PC-3 (cell line): ENCODE measurements around the gene ORMDL2. TPM values are rescaled to one million over a fixed set of nuclear protein-coding genes. Genes with fewer than 3 reads are reported as not detected.
A peak's percentile ranks its signal among the peaks of the same experiment; 100 is the strongest.

Source experiments
- ATAC-seq: fragments of 200-7000 bp; cut with Tn5 transposase; 2 replicates; pipeline ENCODE4 v1.9.1; 2020; ENCODE audit warnings: mild to moderate bottlenecking, moderate library complexity
- Bru-seq: library from RNA; stranded (reverse); fragments of 400-500 nt; gene quantifications from one replicate; lab custom pipeline; 2021; lab: Mats Ljungman, UMichigan
- BruChase-seq, 2 experiments: library from RNA; stranded (reverse); fragments of 400-500 nt; gene quantifications; one replicate each; lab custom pipeline; 2021; lab: Mats Ljungman, UMichigan
- BruUV-seq: library from RNA; stranded (reverse); fragments of 400-500 nt; replicated peaks from 2 replicates; lab custom pipeline; 2021; lab: Mats Ljungman, UMichigan
- CTCF ChIA-PET: fragments of 300-600 bp; sonication (Branson Sonifier 250); formaldehyde crosslinking; loops from one replicate; lab custom pipeline; 2022; ENCODE audit warnings: antibody characterized with exemption; lab: Charles Lee
- POLR2A ChIA-PET: fragments of 300-600 bp; sonication (Branson Sonifier 250); formaldehyde crosslinking; loops from one replicate; lab custom pipeline; 2022; ENCODE audit warnings: antibody characterized with exemption; ENCODE audit not compliant: unreplicated experiment; lab: Charles Lee
- DNase-seq: peaks from one replicate; pipeline ENCODE4 v3.0.0-alpha.2; 2015
- H2AFZ ChIP-seq: fragments of 300-600 bp; sonication (generic); 2 replicates; pipeline ENCODE4 v1.6.0; 2016; ENCODE audit warnings: antibody characterized with exemption, low read length
- H3F3A ChIP-seq: fragments of 300-600 bp; sonication (generic); one replicate; pipeline ENCODE4 v1.6.0; 2017; ENCODE audit warnings: antibody characterized with exemption, low read length, control low read depth, mild to moderate bottlenecking; ENCODE audit not compliant: unreplicated experiment
- H3K27ac ChIP-seq: fragments of 300-600 bp; sonication (generic); 2 replicates; pipeline ENCODE4 v1.5.1; 2016; ENCODE audit warnings: mild to moderate bottlenecking, low read length
- H3K27me3 ChIP-seq: fragments of 300-600 bp; sonication (generic); 2 replicates; pipeline ENCODE4 v1.6.1; 2016; ENCODE audit warnings: low read length, mixed read lengths
- H3K36me3 ChIP-seq: fragments of 300-600 bp; sonication (generic); 2 replicates; pipeline ENCODE4 v1.6.1; 2016; ENCODE audit warnings: low read depth, mixed run types, low read length, mixed read lengths
- H3K4me1 ChIP-seq: fragments of 300-600 bp; sonication (generic); 2 replicates; pipeline ENCODE4 v1.5.1; 2016; ENCODE audit warnings: low read length; ENCODE audit not compliant: insufficient read depth
- H3K4me2 ChIP-seq: fragments of 300-600 bp; sonication (generic); 2 replicates; pipeline ENCODE4 v1.6.0; 2016; ENCODE audit warnings: low read length
- H3K4me3 ChIP-seq: fragments of 300-600 bp; sonication (generic); 2 replicates; pipeline ENCODE4 v1.5.1; 2016; ENCODE audit warnings: mild to moderate bottlenecking, low read length, mixed read lengths
- H3K79me2 ChIP-seq: fragments of 300-600 bp; sonication (generic); 2 replicates; pipeline ENCODE4 v1.6.1; 2017; ENCODE audit warnings: low read length, mixed read lengths
- H3K9ac ChIP-seq: fragments of 300-600 bp; sonication (generic); 2 replicates; pipeline ENCODE4 v1.6.0; 2016; ENCODE audit warnings: mild to moderate bottlenecking, low read length
- H3K9me2 ChIP-seq: fragments of 300-600 bp; sonication (generic); replicated peaks from 2 replicates; pipeline ENCODE4 v1.6.1; 2016; ENCODE audit warnings: mixed run types, low read length, mixed read lengths
- H3K9me3 ChIP-seq: fragments of 300-600 bp; sonication (generic); 2 replicates; pipeline ENCODE4 v1.6.1; 2016; ENCODE audit warnings: low read length, mixed read lengths
- H4K20me1 ChIP-seq: fragments of 300-600 bp; sonication (generic); 2 replicates; pipeline ENCODE4 v1.6.1; 2016; ENCODE audit warnings: low read length, mixed read lengths
- EZH2 ChIP-seq: fragments of 300-600 bp; sonication (generic); IDR thresholded peaks from one replicate; pipeline ENCODE4 v1.6.1; 2017; ENCODE audit warnings: antibody characterized with exemption, mild to moderate bottlenecking, low read length; ENCODE audit not compliant: unreplicated experiment
- EZH2phosphoT487 ChIP-seq: fragments of 300-600 bp; sonication (generic); IDR thresholded peaks from 2 replicates; pipeline ENCODE4 v1.6.1; 2018; ENCODE audit warnings: mild to moderate bottlenecking, antibody characterized with exemption, low read length, borderline replicate concordance
- intact Hi-C: fragments of 100-400 bp; cut with micrococcal nuclease; formaldehyde crosslinking; loops from 2 replicates; pipeline ENCODE4 v1.9.0; 2023
- long read RNA-seq: library from polyadenylated mRNA; unstranded; transcript quantifications from one replicate; pipeline ENCODE4 v2.0.0, GENCODE V29; 2021; ENCODE audit not compliant: unreplicated experiment
- total RNA-seq: library from RNA; depleted of rRNA; stranded (reverse); fragments of >200 nt; gene quantifications from 2 replicates; pipeline ENCODE4 v1.2.3, GENCODE V29; 2014; rRNA removed
- TF ChIP-seq, protein P1 (sequence below): fragments of 300-600 bp; sonication (generic); conservative IDR thresholded peaks from 2 replicates; pipeline ENCODE4 v1.5.1; 2017; ENCODE audit warnings: antibody characterized with exemption, low read depth, mild to moderate bottlenecking, low read length

Gene ORMDL2, protein sequence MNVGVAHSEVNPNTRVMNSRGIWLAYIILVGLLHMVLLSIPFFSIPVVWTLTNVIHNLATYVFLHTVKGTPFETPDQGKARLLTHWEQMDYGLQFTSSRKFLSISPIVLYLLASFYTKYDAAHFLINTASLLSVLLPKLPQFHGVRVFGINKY
- total RNA-seq = 19.2 and 30.6 TPM in 2 replicates
- Bru-seq, nascent RNA = percentile 86 among the genes with signal in this experiment
- BruChase-seq, experiment 1, labeled RNA remaining after a 6-hour chase = percentile 85 among the genes with signal in this experiment
- BruChase-seq, experiment 2, labeled RNA remaining after a 2-hour chase = percentile 76 among the genes with signal in this experiment
- long read RNA-seq, transcript ORMDL2-201 (4 exons, 2,141 nt) = major isoform, 20 of 28 reads
- long read RNA-seq, partial matches to known transcripts = 4 of 28 reads
- long read RNA-seq, other reads (novel, unspliced or antisense) = 4 of 28 reads

DNA sequence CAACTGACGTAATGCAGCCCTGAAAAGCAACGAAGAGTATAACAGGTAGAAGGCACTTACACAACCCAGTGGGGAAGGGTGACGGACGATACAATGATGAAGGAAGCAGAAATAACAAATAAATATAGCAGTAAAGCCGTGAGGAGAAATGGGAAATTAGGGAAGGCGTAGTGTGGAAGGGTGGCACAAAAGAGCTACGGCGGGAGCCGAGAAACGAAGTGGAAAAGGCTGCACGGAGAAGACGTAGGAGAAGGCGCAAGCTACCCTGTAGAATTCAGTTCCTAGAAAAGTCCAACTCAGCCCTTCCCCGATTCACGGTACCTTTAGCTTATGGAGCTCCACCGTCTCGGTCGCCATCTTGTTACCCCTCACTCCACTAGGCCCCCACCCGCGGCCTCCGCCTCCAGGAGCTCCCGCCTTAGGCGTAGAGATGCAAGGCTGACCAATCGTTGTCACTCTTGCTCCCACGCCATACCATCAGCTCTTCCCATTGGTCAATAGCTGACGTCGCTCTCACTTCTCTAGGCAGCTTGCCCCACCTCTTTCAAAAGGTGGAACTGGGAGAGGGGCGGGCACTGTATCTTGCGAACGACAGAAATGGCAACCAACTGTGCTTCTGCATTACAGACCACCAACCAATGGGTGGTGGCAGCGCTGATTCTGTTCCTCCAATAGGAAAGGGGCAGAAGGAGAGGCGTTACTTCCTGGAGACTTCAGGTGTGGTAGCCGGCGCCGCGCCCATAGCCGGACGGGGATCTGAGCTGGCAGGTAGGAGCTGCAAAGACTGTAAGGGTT lies at the start of gene ORMDL2, which contains the start of gene SARNP:
Gene ORMDL2 (plus strand): TSS at position 697 of the 795 bp plus-strand sequence. CDS start 959 bp downstream, outside the sequence.
Gene SARNP (minus strand): TSS at position 380 of the 795 bp plus-strand sequence. CDS start 23 bp downstream, at position 357.
- Histone ChIP-seq H3K9me2 (no peaks in the 10 kb centered on the region), H3K36me3 (peaks cover 37% of the 10 kb centered on the region), H3K9me3 (no peaks in the 10 kb centered on the region), H3K4me3 (peak within 1 kb of the TSS; percentile 94), H3K4me2 (peak within 1 kb of the TSS; percentile 98), H3F3A (no peaks in the 10 kb centered on the region), H3K9ac (peak within 1 kb of the TSS; percentile 93), H3K79me2 (peaks cover 72% of the 10 kb centered on the region), H3K27me3 (no peaks in the 10 kb centered on the region), H3K4me1 (peaks cover 21% of the 10 kb centered on the region), H2AFZ (peak within 1 kb of the TSS; percentile 82), H3K27ac (peak within 1 kb of the TSS; percentile 51), H4K20me1 (peaks cover 18% of the 10 kb centered on the region)
- peak; percentile 94 for ATAC-seq
- intact Hi-C loops = loop anchor here (1.0 to 5.0 kb wide), 3 partner anchors 12 to 115 kb away; partner anchors contain the start of genes DNAJC14 and GDF11
- no TSS peak for BruUV-seq
- ChIA-PET POLR2A (interaction anchor here (0.5 to 2.3 kb wide), 11 partner anchors 10 to 1412 kb away, joined by 3 to 32 read pairs (median 5); partner anchors contain the start of genes DNAJC14, RAB5B and SHMT2), CTCF (interaction anchor here (0.8 to 1.9 kb wide), 7 partner anchors 12 to 180 kb away, joined by 3 to 8 read pairs (median 4); partner anchors contain the start of genes DNAJC14 and SUOX)
- peak; percentile 100 for DNase-seq
- TF ChIP-seq, protein P1, sequence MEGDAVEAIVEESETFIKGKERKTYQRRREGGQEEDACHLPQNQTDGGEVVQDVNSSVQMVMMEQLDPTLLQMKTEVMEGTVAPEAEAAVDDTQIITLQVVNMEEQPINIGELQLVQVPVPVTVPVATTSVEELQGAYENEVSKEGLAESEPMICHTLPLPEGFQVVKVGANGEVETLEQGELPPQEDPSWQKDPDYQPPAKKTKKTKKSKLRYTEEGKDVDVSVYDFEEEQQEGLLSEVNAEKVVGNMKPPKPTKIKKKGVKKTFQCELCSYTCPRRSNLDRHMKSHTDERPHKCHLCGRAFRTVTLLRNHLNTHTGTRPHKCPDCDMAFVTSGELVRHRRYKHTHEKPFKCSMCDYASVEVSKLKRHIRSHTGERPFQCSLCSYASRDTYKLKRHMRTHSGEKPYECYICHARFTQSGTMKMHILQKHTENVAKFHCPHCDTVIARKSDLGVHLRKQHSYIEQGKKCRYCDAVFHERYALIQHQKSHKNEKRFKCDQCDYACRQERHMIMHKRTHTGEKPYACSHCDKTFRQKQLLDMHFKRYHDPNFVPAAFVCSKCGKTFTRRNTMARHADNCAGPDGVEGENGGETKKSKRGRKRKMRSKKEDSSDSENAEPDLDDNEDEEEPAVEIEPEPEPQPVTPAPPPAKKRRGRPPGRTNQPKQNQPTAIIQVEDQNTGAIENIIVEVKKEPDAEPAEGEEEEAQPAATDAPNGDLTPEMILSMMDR = no peak
- no peak for TF ChIP-seq EZH2
- TF ChIP-seq EZH2phosphoT487 = no peak

DNA sequence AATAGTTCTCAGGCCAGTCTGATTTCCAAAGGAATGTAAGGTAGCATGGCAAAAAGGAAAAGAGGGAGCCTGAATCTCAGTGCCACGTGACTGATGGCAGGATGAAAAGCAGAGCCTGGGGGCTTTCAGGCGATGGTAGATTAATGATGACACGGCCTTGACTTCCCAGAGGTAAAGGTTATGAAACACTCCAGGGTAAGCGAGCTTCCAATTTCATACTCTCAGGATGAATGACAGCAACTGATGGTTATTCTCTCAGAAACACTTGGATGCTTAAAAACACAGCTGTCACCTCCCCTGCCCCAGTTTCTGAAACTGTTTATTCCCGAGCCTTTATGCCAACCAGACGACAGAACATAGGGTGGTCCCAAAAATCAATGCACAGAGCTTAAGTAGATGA lies 46.1 kb upstream of the ORMDL2 start:
- H2AFZ ChIP-seq = no peak overlapping the region
- intact Hi-C loops = no loop called here
- TF ChIP-seq EZH2phosphoT487 (no peak), EZH2 (no peak)
- TF ChIP-seq, protein P1 = no peak
- ATAC-seq (no peak), DNase-seq (no peak)
- H3K4me1 ChIP-seq = no peaks in the 10 kb centered on the region
- ChIA-PET POLR2A (no interaction called here), CTCF (no interaction called here)
- no peak overlapping the region for H3K9ac ChIP-seq
- H3K27me3 ChIP-seq = no peaks in the 10 kb centered on the region
- H3K9me2 ChIP-seq = no peaks in the 10 kb centered on the region
- no peaks in the 10 kb centered on the region for H4K20me1 ChIP-seq
- no peaks in the 10 kb centered on the region for H3K9me3 ChIP-seq
- no peaks in the 10 kb centered on the region for H3F3A ChIP-seq
- H3K4me2 ChIP-seq = no peak overlapping the region
- peaks cover 12% of the 10 kb centered on the region for H3K36me3 ChIP-seq
- no peaks in the 10 kb centered on the region for H3K79me2 ChIP-seq
- no peak overlapping the region for H3K4me3 ChIP-seq
- no TSS peak for BruUV-seq
- no peak overlapping the region for H3K27ac ChIP-seq
